GM12878 (cell line): Measurements from ENCODE around the gene GSTO1. TPM values are rescaled to one million over a fixed set of nuclear protein-coding genes. Genes with fewer than 3 reads are reported as not detected.
"Not testable (repeated sequence)": the region's sequence is repeated elsewhere in the genome, so short reads cannot be mapped to it uniquely, and the experiment has no call there.

Experiments used
- ATAC-seq: fragments of 200-7000 bp; cut with Tn5 transposase; 3 replicates; pipeline ENCODE4 v1.9.1; 2020; ENCODE audit warnings: mild to moderate bottlenecking, moderate library complexity
- BruUV-seq: library from RNA; stranded (reverse); fragments of 400-500 nt; replicated peaks from 2 replicates; lab custom pipeline; 2021; lab: Mats Ljungman, UMichigan
- CTCF ChIA-PET: fragments of 300-600 bp; sonication (Branson Sonifier 250); formaldehyde crosslinking; extraction: SDS; loops from one replicate; lab custom pipeline; 2021; ENCODE audit warnings: inconsistent platforms; lab: Yijun Ruan, JAX
- POLR2A ChIA-PET: fragments of 350-600 bp; formaldehyde crosslinking; extraction: SDS; loops from one replicate; lab custom pipeline; 2021; ENCODE audit warnings: inconsistent platforms; lab: Charles Lee
- RAD21 ChIA-PET: fragments of 300-600 bp; sonication (Branson Sonifier 250); formaldehyde crosslinking; loops from one replicate; lab custom pipeline; 2023; ENCODE audit warnings: antibody characterized with exemption; ENCODE audit not compliant: unreplicated experiment; lab: Charles Lee
- SMC1A ChIA-PET: fragments of 300-600 bp; sonication (Branson Sonifier 250); formaldehyde crosslinking; loops from one replicate; lab custom pipeline; 2023; ENCODE audit not compliant: unreplicated experiment, uncharacterized antibody; lab: Charles Lee
- DNase-seq: peaks from one replicate; pipeline ENCODE4 v3.0.0-alpha.2; 2011; ENCODE audit warnings: low read depth, low spot score
- FAIRE-seq: peaks from 3 replicates; lab custom pipeline; 2011; peaks lifted over from hg19 to GRCh38; lab: Jason Lieb, UNC
- H2AFZ ChIP-seq: 2 replicates; pipeline ENCODE4 v1.6.0; 2011; ENCODE audit warnings: low read depth, low read length, control low read depth; ENCODE audit not compliant: control insufficient read depth
- H3K27ac ChIP-seq: 2 replicates; pipeline ENCODE4 v1.5.1; 2011; ENCODE audit warnings: control low read depth; ENCODE audit not compliant: control insufficient read depth, insufficient read depth
- H3K27me3 ChIP-seq, 2 experiments: replicated peaks in 1 of 2; 2 replicates each; pipeline versions ENCODE4 v1.6.0 to v1.6.1; 2011; ENCODE audit warnings: low read length in 1 of 2; ENCODE audit not compliant: control insufficient read depth in 2 of 2, insufficient read depth in 2 of 2
- H3K36me3 ChIP-seq, 2 experiments: 2 replicates each; pipeline ENCODE4 v1.5.1; 2011; ENCODE audit warnings: low read length in 1 of 2; ENCODE audit not compliant: control insufficient read depth in 2 of 2, insufficient read depth in 2 of 2
- H3K4me1 ChIP-seq: 2 replicates; pipeline ENCODE4 v1.6.1; 2011; ENCODE audit warnings: mild to moderate bottlenecking, low read length, moderate library complexity, mixed read lengths; ENCODE audit not compliant: control insufficient read depth, insufficient read depth
- H3K4me2 ChIP-seq: 2 replicates; pipeline ENCODE4 v1.6.0; 2011; ENCODE audit warnings: control low read depth; ENCODE audit not compliant: control insufficient read depth, insufficient read depth
- H3K4me3 ChIP-seq: fragments of 200-600 bp; sonication (generic); 2 replicates; pipeline ENCODE4 v1.5.1; 2016
- H3K79me2 ChIP-seq: 2 replicates; pipeline ENCODE4 v1.6.0; 2011; ENCODE audit warnings: low read length; ENCODE audit not compliant: control insufficient read depth, insufficient read depth
- H3K9ac ChIP-seq: 2 replicates; pipeline ENCODE4 v1.8.0; 2011; ENCODE audit warnings: low read length, control low read depth, mixed read lengths; ENCODE audit not compliant: control insufficient read depth, insufficient read depth
- H3K9me3 ChIP-seq: replicated peaks from 3 replicates; pipeline ENCODE4 v1.5.1; 2011; ENCODE audit warnings: mild to moderate bottlenecking, low read length; ENCODE audit not compliant: control insufficient read depth, insufficient read depth
- H4K20me1 ChIP-seq: 2 replicates; pipeline ENCODE4 v1.6.0; 2011; ENCODE audit not compliant: control insufficient read depth, insufficient read depth
- ATF7 ChIP-seq: fragments of 450-650 bp; IDR thresholded peaks from 2 replicates; pipeline ENCODE4 v1.6.1; 2016; ENCODE audit warnings: low read depth, mild to moderate bottlenecking
- BRCA1 ChIP-seq: IDR thresholded peaks from 2 replicates; pipeline ENCODE4 v1.6.1; 2011; ENCODE audit warnings: low read depth, low read length, improper control_type of control experiment
- EGR1 ChIP-seq, 2 experiments: IDR thresholded peaks; 1 replicate in 1 of 2; 2 replicates in 1 of 2; pipeline ENCODE4 v1.6.1; 2011 to 2012; ENCODE audit warnings: low read depth in 2 of 2, low read length in 2 of 2, borderline replicate concordance in 1 of 2, mild to moderate bottlenecking in 1 of 2, moderate library complexity in 1 of 2
- EP300 ChIP-seq, 2 experiments: fragments of 150-350 bp in 1 of 2; IDR thresholded peaks; 2 replicates each; pipeline ENCODE4 v1.6.1; 2011 to 2012; ENCODE audit warnings: low read depth in 2 of 2, low read length in 2 of 2, borderline replicate concordance in 1 of 2, improper control_type of control experiment in 1 of 2, inconsistent platforms in 1 of 2; ENCODE audit not compliant: control insufficient read depth in 1 of 2
- GATAD2B ChIP-seq: fragments of 450-650 bp; conservative IDR thresholded peaks from 2 replicates; pipeline ENCODE4 v1.6.1; 2017; ENCODE audit warnings: low read depth, mild to moderate bottlenecking, moderate library complexity
- HCFC1 ChIP-seq: fragments of 150-350 bp; IDR thresholded peaks from 2 replicates; pipeline ENCODE4 v1.6.1; 2014; ENCODE audit warnings: low read length
- IRF4 ChIP-seq: IDR thresholded peaks from 2 replicates; pipeline ENCODE4 v1.6.1; 2011; ENCODE audit warnings: low read depth, low read length
- MTA2 ChIP-seq: fragments of 450-650 bp; IDR thresholded peaks from 2 replicates; pipeline ENCODE4 v1.6.1; 2016; ENCODE audit warnings: low read depth, mild to moderate bottlenecking, moderate library complexity
- SMC3 ChIP-seq: IDR thresholded peaks from 2 replicates; pipeline ENCODE4 v1.6.1; 2011; ENCODE audit warnings: low read length, improper control_type of control experiment, borderline replicate concordance
- WGBS: methylation state at CpG from one replicate; pipeline ENCODE4 v1.1.6; 2016; ENCODE audit warnings: low lambda C conversion rate; ENCODE audit not compliant: insufficient replicate concordance, insufficient coverage; ENCODE audit errors: missing lambda C conversion rate; 5-methylcytosine and 5-hydroxymethylcytosine counted together
- in situ Hi-C: fragments of 300-500 bp; cut with MboI; formaldehyde crosslinking; loops from 9 replicates; pipeline ENCODE4 v1.14.3; 2018; ENCODE audit warnings: mixed read lengths
- intact Hi-C: fragments of 100-400 bp; cut with micrococcal nuclease; formaldehyde crosslinking; loops from one replicate; pipeline ENCODE4 v1.14.2; 2022; ENCODE audit not compliant: unreplicated experiment
- polyA plus RNA-seq, 11 experiments: library from polyadenylated mRNA; depleted of rRNA in 4 of 11; unstranded in 6 of 11; stranded (reverse) in 5 of 11; fragments of >200 nt; fragmentation: Nextera tagmentation in 4 of 11; fragmentation: Illumina TruSeq in 1 of 11; extraction: Ambion mirVana in 4 of 11; extraction: Trizol in 1 of 11; gene quantifications; 1 replicate in 1 of 11; 2 replicates in 10 of 11; pipeline versions ENCODE4 v1.2.1 to v1.2.3, GENCODE V29; 2011 to 2016; ENCODE audit warnings: inconsistent platforms in 2 of 11, missing spikeins in 2 of 11, low read depth in 1 of 11
- total RNA-seq, 4 experiments: library from RNA; depleted of rRNA in 3 of 4; stranded (reverse); fragments of >200 nt in 3 of 4; fragmentation: Illumina TruSeq in 1 of 4; extraction: Trizol in 1 of 4; gene quantifications; 2 replicates each; pipeline versions ENCODE4 v1.2.1 to v1.2.3, GENCODE V29; 2013 to 2021

GSTO1 gene
- total and polyA plus RNA-seq, 10 of the 15 experiments (the other 5 are each of a cell fraction or from before 2014, with no cell fraction given): 53.1 to 197 (median 112) TPM

- SMC1A ChIA-PET: no interaction called here
- intact Hi-C loops (no loop called here), in situ Hi-C loops (no loop called here)
- Histone ChIP-seq H3K79me2 (no peaks in the 10 kb centered on the region), H3K4me1 (no peaks in the 10 kb centered on the region), H3K27me3 (no peaks in the 10 kb centered on the region; a peak in 1 of 4 replicates), H4K20me1 (no peaks in the 10 kb centered on the region), H3K4me3 (no peak overlapping the region), H2AFZ (no peak overlapping the region), H3K4me2 (no peak overlapping the region), H3K36me3 (no peaks in the 10 kb centered on the region), H3K9ac (no peak overlapping the region), H3K27ac (no peak overlapping the region), H3K9me3 (peaks cover 6% of the 10 kb centered on the region)
- RAD21 ChIA-PET: no interaction called here
- ATAC-seq (no peak), DNase-seq (no peak), FAIRE-seq (no peak)
- CTCF ChIA-PET: interaction anchor here (0.8 kb wide), 1 partner anchor 107 kb away, joined by 3 read pairs; no protein-coding TSS in a partner anchor
- no TSS peak for BruUV-seq
- POLR2A ChIA-PET: interaction anchor here (1.0 kb wide), 1 partner anchor 12 kb away, joined by 3 read pairs; the partner anchor contains the start of gene GSTO1
- TF ChIP-seq EGR1 (IDR thresholded peaks at IDR 0.05; ENCODE audit: borderline replicate concordance in 1 of 2, low read depth in 2 of 2, low read length in 2 of 2) (no peak), HCFC1 (no peak), ATF7 (no peak), SMC3 (no peak), BRCA1 (no peak), IRF4 (no peak), MTA2 (no peak), EP300 (IDR thresholded peaks at IDR 0.05; ENCODE audit: borderline replicate concordance in 1 of 2, control insufficient read depth in 1 of 2, low read depth in 2 of 2, low read length in 2 of 2) (no peak), GATAD2B (no peak)
- TF ChIP-seq, all 136 proteins: peak for 0
Measured at GRCh38 chr10:104242545-104242944, 12.1 kb upstream of the GSTO1 start.

DNA sequence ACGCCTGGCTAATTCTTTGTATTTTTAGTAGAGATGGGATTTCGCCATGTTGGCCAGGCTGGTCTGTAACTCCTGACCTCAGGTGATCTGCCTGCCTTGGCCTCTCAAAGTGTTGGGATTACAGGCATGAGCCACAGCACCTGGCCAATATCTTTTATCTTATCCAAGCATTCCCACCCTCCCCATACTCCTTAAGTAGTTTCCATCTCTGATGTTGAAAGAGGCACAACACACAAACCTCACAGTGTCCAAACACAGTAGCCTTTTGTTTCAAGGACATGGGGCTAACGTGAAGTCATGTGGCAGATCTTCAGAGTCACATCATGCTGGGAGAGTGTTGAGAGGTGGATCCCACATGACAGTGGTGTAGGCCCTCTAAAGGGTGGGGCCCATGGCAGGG lies 11.7 kb upstream of the GSTO1 start:
- H3K9me3 ChIP-seq, RAD21 ChIA-PET, H3K4me3 ChIP-seq, BruUV-seq, H2AFZ ChIP-seq, H3K79me2 ChIP-seq, in situ Hi-C loops, H3K27me3 ChIP-seq, intact Hi-C loops, H3K4me1 ChIP-seq, SMC1A ChIA-PET, H3K9ac ChIP-seq, H3K27ac ChIP-seq, H3K36me3 ChIP-seq, FAIRE-seq, H3K4me2 ChIP-seq, ATAC-seq, POLR2A ChIA-PET, DNase-seq, H4K20me1 ChIP-seq: not testable (repeated sequence)
- CTCF ChIA-PET: interaction anchor here (0.8 kb wide), 1 partner anchor 106 kb away, joined by 3 read pairs; no protein-coding TSS in a partner anchor
- WGBS: 27% methylated on average over 3 of the region's 3 CpGs
